PFSK-1 (cell line): ENCODE measurements around the gene GNG10.

Experiments used
- FOXP2 ChIP-seq: optimal IDR thresholded peaks from 2 replicates; pipeline ENCODE3; 2011; ENCODE audit warnings: borderline replicate concordance, control low read depth, inconsistent platforms; ENCODE audit not compliant: insufficient read depth; ENCODE audit errors: extremely low read length, extremely low read depth
- POLR2AphosphoS5 ChIP-seq: IDR thresholded peaks from 2 replicates; pipeline ENCODE4 v1.6.1; 2012; ENCODE audit warnings: low read depth, mild to moderate bottlenecking, control low read depth, low read length, moderate library complexity
- REST ChIP-seq, 2 experiments: IDR thresholded peaks; 2 replicates each; pipeline versions ENCODE4 v1.6.1 to v1.8.0; 2011 to 2012; ENCODE audit warnings: low read depth in 2 of 2, low read length in 2 of 2, control low read depth in 1 of 2, inconsistent platforms in 1 of 2, mild to moderate bottlenecking in 1 of 2, moderate library complexity in 1 of 2; ENCODE audit not compliant: insufficient read depth in 1 of 2
- SIN3A ChIP-seq: IDR thresholded peaks from 2 replicates; pipeline ENCODE4 v1.6.1; 2012; ENCODE audit warnings: mild to moderate bottlenecking, low read length, moderate library complexity, borderline replicate concordance; ENCODE audit not compliant: insufficient read depth
- TAF1 ChIP-seq: IDR thresholded peaks from 2 replicates; pipeline ENCODE4 v1.6.1; 2012; ENCODE audit warnings: low read length, control low read depth, borderline replicate concordance; ENCODE audit not compliant: insufficient read depth

GNG10 gene

GRCh38 chr9:111678293-111678692 lies 16.9 kb downstream of the GNG10 start:
- TF ChIP-seq TAF1: no peak
- TF ChIP-seq FOXP2: no peak
- no peak for TF ChIP-seq REST (IDR thresholded peaks at IDR 0.05; ENCODE audit: insufficient read depth in 1 of 2, low read depth in 2 of 2, low read length in 2 of 2)
- no peak for TF ChIP-seq SIN3A
- no peak for TF ChIP-seq POLR2AphosphoS5

GRCh38 chr9:111679199-111679598 lies 17.8 kb downstream of the GNG10 start:
- TF ChIP-seq REST (IDR thresholded peaks at IDR 0.05; ENCODE audit: insufficient read depth in 1 of 2, low read depth in 2 of 2, low read length in 2 of 2) (no peak), POLR2AphosphoS5 (no peak), FOXP2 (no peak)

GRCh38 chr9:111683392-111683791 lies 22.0 kb downstream of the GNG10 start:
- no peak for TF ChIP-seq SIN3A
- no peak for TF ChIP-seq POLR2AphosphoS5
- TF ChIP-seq REST (IDR thresholded peaks at IDR 0.05; ENCODE audit: insufficient read depth in 1 of 2, low read depth in 2 of 2, low read length in 2 of 2): no peak
- no peak for TF ChIP-seq TAF1
- no peak for TF ChIP-seq FOXP2

GRCh38 chr9:111691672-111692329 lies 30.4 kb downstream of the GNG10 start:
- TF ChIP-seq POLR2AphosphoS5 (no peak), REST (IDR thresholded peaks at IDR 0.05; ENCODE audit: insufficient read depth in 1 of 2, low read depth in 2 of 2, low read length in 2 of 2) (no peak), FOXP2 (no peak), TAF1 (no peak), SIN3A (no peak)

- no peak for TF ChIP-seq POLR2AphosphoS5
- no peak for TF ChIP-seq SIN3A
- TF ChIP-seq TAF1: no peak
- no peak for TF ChIP-seq REST (IDR thresholded peaks at IDR 0.05; ENCODE audit: insufficient read depth in 1 of 2, low read depth in 2 of 2, low read length in 2 of 2)
- no peak for TF ChIP-seq FOXP2
These were observed 35.4 kb downstream of the GNG10 start for GRCh38 chr9:111696796-111697195.
